ENCODE measurements around the gene MAD1L1.

The MAD1L1 gene

GRCh38 chr7:2096692-2097387 is 135.9 kb downstream of the MAD1L1 start:
- no peak for TF ChIP-seq CTCF (IDR thresholded peaks at IDR 0.05; ENCODE audit: borderline replicate concordance, insufficient read depth, low read depth, low read length)
- H3K4me3 ChIP-seq (ENCODE audit: low read depth, low read length): no peak overlapping the region

GRCh38 chr7:2095436-2095835 is 137.3 kb downstream of the MAD1L1 start:
- no peak for TF ChIP-seq CTCF (IDR thresholded peaks at IDR 0.05; ENCODE audit: borderline replicate concordance, insufficient read depth, low read depth, low read length)
- H3K4me3 ChIP-seq (ENCODE audit: low read depth, low read length): no peak overlapping the region

GRCh38 chr7:2094454-2095045 is 138.2 kb downstream of the MAD1L1 start:
- no peak for TF ChIP-seq CTCF (IDR thresholded peaks at IDR 0.05; ENCODE audit: borderline replicate concordance, insufficient read depth, low read depth, low read length)
- H3K4me3 ChIP-seq (ENCODE audit: low read depth, low read length): no peak overlapping the region

DNA sequence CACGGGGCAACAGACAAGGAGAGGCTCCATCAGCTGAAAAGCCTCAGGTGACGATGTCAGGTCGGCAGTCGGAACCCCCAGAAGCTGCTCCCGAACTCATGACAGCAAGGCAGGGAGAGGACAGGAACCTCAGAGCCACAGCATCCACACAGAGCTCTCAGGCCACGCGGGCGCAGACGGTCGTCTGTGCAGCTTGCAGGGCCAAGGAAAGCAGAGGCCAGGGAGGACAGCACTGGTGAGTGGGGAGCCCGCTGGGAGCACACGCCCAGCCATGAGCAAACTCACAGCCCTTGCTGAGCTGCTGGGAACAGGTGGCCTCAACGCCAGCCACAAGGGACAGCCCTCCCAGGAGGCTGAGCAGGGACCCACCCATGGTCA is 138.9 kb downstream of the MAD1L1 start:
- TF ChIP-seq CTCF (IDR thresholded peaks at IDR 0.05; ENCODE audit: borderline replicate concordance, insufficient read depth, low read depth, low read length): no peak
- H3K4me3 ChIP-seq (ENCODE audit: low read depth, low read length): no peak overlapping the region

- no peak overlapping the region for H3K4me3 ChIP-seq (ENCODE audit: low read depth, low read length)
- no peak for TF ChIP-seq CTCF (IDR thresholded peaks at IDR 0.05; ENCODE audit: borderline replicate concordance, insufficient read depth, low read depth, low read length)
Observed at GRCh38 chr7:2093215-2093842, 139.4 kb downstream of the MAD1L1 start.

DNA sequence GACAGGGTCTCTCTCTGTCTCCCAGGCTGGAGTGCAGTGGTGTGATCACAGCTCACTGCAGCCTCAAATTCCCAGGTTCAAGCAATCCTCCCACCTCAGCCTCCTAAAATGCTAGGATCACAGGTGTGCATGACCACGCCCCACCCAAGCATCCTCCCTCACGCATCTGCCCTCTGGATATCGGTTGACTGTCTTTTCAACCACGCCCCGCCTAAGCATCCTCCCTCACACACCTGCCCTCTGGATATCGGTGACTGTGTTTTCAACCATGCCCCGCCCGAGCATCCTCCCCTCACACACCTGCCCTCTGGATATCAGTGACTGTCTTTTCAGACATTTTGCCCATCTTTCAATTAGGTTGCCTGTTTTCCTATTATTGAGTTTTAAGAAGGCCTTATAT is 140.5 kb downstream of the MAD1L1 start:
- no peak overlapping the region for H3K4me3 ChIP-seq (ENCODE audit: low read depth, low read length)
- TF ChIP-seq CTCF (IDR thresholded peaks at IDR 0.05; ENCODE audit: borderline replicate concordance, insufficient read depth, low read depth, low read length): no peak
